ENCODE data around the gene SLC35A2.

Gene SLC35A2

GRCh38 chrX:48919360-48919841 lies 8.0 kb upstream of the SLC35A2 start:
- H3K27me3 Mint-ChIP-seq: no peaks in the 10 kb centered on the region

GRCh38 chrX:48918643-48919340 lies 7.3 kb upstream of the SLC35A2 start, which contains the start of gene PIM2:
Gene PIM2 (minus strand): TSS chrX:48919024. CDS start chrX:48918834, 190 bp downstream.
- Mint-ChIP-seq H3K9me3 (no peaks in the 10 kb centered on the region), H3K4me3 (peak within 1 kb of the TSS; percentile 94), H3K4me1 (peaks cover 53% of the 10 kb centered on the region), H3K27me3 (no peaks in the 10 kb centered on the region), H3K36me3 (peaks cover 76% of the 10 kb centered on the region), H3K27ac (peak within 1 kb of the TSS; percentile 95)
- CTCF ChIA-PET: interaction anchor here (3.6 kb wide), 1 partner anchor 19 kb away, joined by 24 read pairs; no protein-coding TSS in a partner anchor
- peak; percentile 94 for DNase-seq

More at GRCh38 chrX:48919360-48919841, 8.0 kb upstream of the SLC35A2 start:
- peak overlapping the region; percentile 95 for H3K27ac Mint-ChIP-seq
- peaks cover 53% of the 10 kb centered on the region for H3K4me1 Mint-ChIP-seq
- peak overlapping the region; percentile 94 for H3K4me3 Mint-ChIP-seq
- DNase-seq: peak; percentile 57
- no peaks in the 10 kb centered on the region for H3K9me3 Mint-ChIP-seq
- CTCF ChIA-PET: interaction anchor here (3.6 kb wide), 1 partner anchor 18 kb away, joined by 24 read pairs; no protein-coding TSS in a partner anchor
- peaks cover 76% of the 10 kb centered on the region for H3K36me3 Mint-ChIP-seq

GRCh38 chrX:48918301-48918642 lies 6.8 kb upstream of the SLC35A2 start:
- H3K4me1 Mint-ChIP-seq: peaks cover 57% of the 10 kb centered on the region
- H3K36me3 Mint-ChIP-seq: peaks cover 80% of the 10 kb centered on the region
- peak overlapping the region; percentile 95 for H3K27ac Mint-ChIP-seq
- no peak for DNase-seq
- H3K9me3 Mint-ChIP-seq: no peaks in the 10 kb centered on the region
- no peaks in the 10 kb centered on the region for H3K27me3 Mint-ChIP-seq
- CTCF ChIA-PET: interaction anchor here (0.9 kb wide), 1 partner anchor 19 kb away, joined by 3 read pairs; no protein-coding TSS in a partner anchor
- H3K4me3 Mint-ChIP-seq: peak overlapping the region; percentile 94

- H3K4me3 Mint-ChIP-seq: peak overlapping the region; percentile 94
- CTCF ChIA-PET: interaction anchor here (0.7 to 2.3 kb wide), 4 partner anchors 10 to 29 kb away, joined by 3 to 9 read pairs (median 3); no protein-coding TSS in a partner anchor
Measured at GRCh38 chrX:48917139-48918001, 5.9 kb upstream of the SLC35A2 start.

GRCh38 chrX:48914593-48915493 lies 3.4 kb upstream of the SLC35A2 start:
- Mint-ChIP-seq H3K4me1 (peaks cover 55% of the 10 kb centered on the region), H3K4me3 (peak overlapping the region; percentile 94), H3K27me3 (peaks cover 8% of the 10 kb centered on the region), H3K36me3 (peaks cover 69% of the 10 kb centered on the region), H3K9me3 (no peaks in the 10 kb centered on the region), H3K27ac (peak overlapping the region; percentile 95)
- CTCF ChIA-PET: interaction anchor here (1.5 to 2.3 kb wide), 2 partner anchors 22 to 32 kb away, joined by 6 to 9 read pairs; no protein-coding TSS in a partner anchor
- no peak for DNase-seq

More at GRCh38 chrX:48917139-48918001, 5.9 kb upstream of the SLC35A2 start:
- H3K9me3 Mint-ChIP-seq: no peaks in the 10 kb centered on the region
- peak; percentile 92 for DNase-seq
- H3K27ac Mint-ChIP-seq: peak overlapping the region; percentile 95
- peaks cover 57% of the 10 kb centered on the region for H3K4me1 Mint-ChIP-seq
- no peaks in the 10 kb centered on the region for H3K27me3 Mint-ChIP-seq
- H3K36me3 Mint-ChIP-seq: peaks cover 82% of the 10 kb centered on the region

GRCh38 chrX:48913605-48914366 lies 2.3 kb upstream of the SLC35A2 start:
- no peaks in the 10 kb centered on the region for H3K9me3 Mint-ChIP-seq
- peak overlapping the region; percentile 94 for H3K4me3 Mint-ChIP-seq
- DNase-seq: no peak
- H3K4me1 Mint-ChIP-seq: peaks cover 52% of the 10 kb centered on the region
- peak overlapping the region; percentile 92 for H3K27ac Mint-ChIP-seq
- H3K36me3 Mint-ChIP-seq: peaks cover 65% of the 10 kb centered on the region
- CTCF ChIA-PET: no interaction called here
- peaks cover 8% of the 10 kb centered on the region for H3K27me3 Mint-ChIP-seq

GRCh38 chrX:48910926-48911411 lies 477 bp downstream of the SLC35A2 start:
- DNase-seq: no peak
- Mint-ChIP-seq H3K27me3 (peaks cover 8% of the 10 kb centered on the region), H3K4me3 (peak overlapping the region; percentile 94), H3K4me1 (peaks cover 52% of the 10 kb centered on the region), H3K36me3 (peaks cover 42% of the 10 kb centered on the region), H3K9me3 (no peaks in the 10 kb centered on the region), H3K27ac (peak overlapping the region; percentile 92)
- CTCF ChIA-PET: interaction anchor here (1.8 to 1.9 kb wide), 2 partner anchors 27 to 32 kb away, joined by 7 to 12 read pairs; no protein-coding TSS in a partner anchor

GRCh38 chrX:48909703-48910294 lies 1.6 kb downstream of the SLC35A2 start:
- peak overlapping the region; percentile 92 for H3K27ac Mint-ChIP-seq
- DNase-seq: peak; percentile 26
- no peak overlapping the region for H3K4me3 Mint-ChIP-seq
- peaks cover 8% of the 10 kb centered on the region for H3K27me3 Mint-ChIP-seq
- CTCF ChIA-PET: no interaction called here
- H3K9me3 Mint-ChIP-seq: no peaks in the 10 kb centered on the region
- peaks cover 42% of the 10 kb centered on the region for H3K4me1 Mint-ChIP-seq
- H3K36me3 Mint-ChIP-seq: peaks cover 30% of the 10 kb centered on the region

- CTCF ChIA-PET: interaction anchor here (1.4 kb wide), 1 partner anchor 38 kb away, joined by 3 read pairs; no protein-coding TSS in a partner anchor
- H3K27ac Mint-ChIP-seq: peak overlapping the region; percentile 49
- no peak for DNase-seq
Measured at GRCh38 chrX:48908600-48908999, 2.8 kb downstream of the SLC35A2 start.

GRCh38 chrX:48905090-48905790 lies 6.2 kb downstream of the SLC35A2 start:
- no peak overlapping the region for H3K4me3 Mint-ChIP-seq
- no peak for DNase-seq
- H3K36me3 Mint-ChIP-seq: peaks cover 26% of the 10 kb centered on the region
- no peaks in the 10 kb centered on the region for H3K9me3 Mint-ChIP-seq
- H3K4me1 Mint-ChIP-seq: peaks cover 4% of the 10 kb centered on the region
- H3K27ac Mint-ChIP-seq: no peak overlapping the region
- no peaks in the 10 kb centered on the region for H3K27me3 Mint-ChIP-seq
- CTCF ChIA-PET: no interaction called here

More at GRCh38 chrX:48908600-48908999, 2.8 kb downstream of the SLC35A2 start:
- no peaks in the 10 kb centered on the region for H3K9me3 Mint-ChIP-seq
- H3K27me3 Mint-ChIP-seq: peaks cover 8% of the 10 kb centered on the region
- no peak overlapping the region for H3K4me3 Mint-ChIP-seq
- H3K4me1 Mint-ChIP-seq: peaks cover 30% of the 10 kb centered on the region
- peaks cover 25% of the 10 kb centered on the region for H3K36me3 Mint-ChIP-seq

GRCh38 chrX:48904626-48905025 lies 6.8 kb downstream of the SLC35A2 start:
- H3K9me3 Mint-ChIP-seq: no peaks in the 10 kb centered on the region
- peaks cover 26% of the 10 kb centered on the region for H3K36me3 Mint-ChIP-seq
- H3K27me3 Mint-ChIP-seq: no peaks in the 10 kb centered on the region
- H3K4me1 Mint-ChIP-seq: peaks cover 5% of the 10 kb centered on the region
- no peak for DNase-seq
- CTCF ChIA-PET: no interaction called here
- no peak overlapping the region for H3K27ac Mint-ChIP-seq
- H3K4me3 Mint-ChIP-seq: no peak overlapping the region

GRCh38 chrX:48904180-48904579 lies 7.3 kb downstream of the SLC35A2 start:
- no peak for DNase-seq
- CTCF ChIA-PET: no interaction called here
- peaks cover 26% of the 10 kb centered on the region for H3K36me3 Mint-ChIP-seq
- no peak overlapping the region for H3K27ac Mint-ChIP-seq
- no peak overlapping the region for H3K4me3 Mint-ChIP-seq
- no peaks in the 10 kb centered on the region for H3K9me3 Mint-ChIP-seq
- peaks cover 7% of the 10 kb centered on the region for H3K4me1 Mint-ChIP-seq
- no peaks in the 10 kb centered on the region for H3K27me3 Mint-ChIP-seq

Data from activated naive CD4-positive, alpha-beta T cell treated with anti-CD3 and anti-CD28 coated beads, Interleukin-2, amount 10 ng/mL, durations not matched to agents 7 days and 5 days (primary cell).